Measurements from ENCODE around the gene DNHD1. TPM values are rescaled to one million over a fixed set of nuclear protein-coding genes. Genes with fewer than 3 reads are reported as not detected.

DNHD1 gene
- total RNA-seq, 4 donors from 2014 or later: 1.3 to 11.8 (median 7.7) TPM

GRCh38 chr11:6601041-6601461, 104.0 kb downstream of the DNHD1 start:
- Histone ChIP-seq H3K9me3 (no peaks in the 10 kb centered on the region), H3K36me3 (peaks cover 9 to 60% (median 20%) of the 10 kb centered on the region in 3 donors), H3K27ac (no peak overlapping the region), H3K4me3 (no peak overlapping the region), H3K4me1 (peaks cover 16 to 69% (median 34%) of the 10 kb centered on the region in 3 donors), H3K27me3 (no peaks in the 10 kb centered on the region)
- DNase-seq: no peak
- intact Hi-C loops (cut with DNase I): loop anchor here (5.0 kb wide), 1 partner anchor 81 kb away; the partner anchor contains the start of gene MRPL17
- no peak for TF ChIP-seq CTCF (IDR thresholded peaks at IDR 0.05)
- TF ChIP-seq POLR2A (IDR thresholded peaks at IDR 0.05): no peak
- WGBS, 2 donors: 92 to 100% methylated on average over 5 to 11 of the region's 13 CpGs

DNA sequence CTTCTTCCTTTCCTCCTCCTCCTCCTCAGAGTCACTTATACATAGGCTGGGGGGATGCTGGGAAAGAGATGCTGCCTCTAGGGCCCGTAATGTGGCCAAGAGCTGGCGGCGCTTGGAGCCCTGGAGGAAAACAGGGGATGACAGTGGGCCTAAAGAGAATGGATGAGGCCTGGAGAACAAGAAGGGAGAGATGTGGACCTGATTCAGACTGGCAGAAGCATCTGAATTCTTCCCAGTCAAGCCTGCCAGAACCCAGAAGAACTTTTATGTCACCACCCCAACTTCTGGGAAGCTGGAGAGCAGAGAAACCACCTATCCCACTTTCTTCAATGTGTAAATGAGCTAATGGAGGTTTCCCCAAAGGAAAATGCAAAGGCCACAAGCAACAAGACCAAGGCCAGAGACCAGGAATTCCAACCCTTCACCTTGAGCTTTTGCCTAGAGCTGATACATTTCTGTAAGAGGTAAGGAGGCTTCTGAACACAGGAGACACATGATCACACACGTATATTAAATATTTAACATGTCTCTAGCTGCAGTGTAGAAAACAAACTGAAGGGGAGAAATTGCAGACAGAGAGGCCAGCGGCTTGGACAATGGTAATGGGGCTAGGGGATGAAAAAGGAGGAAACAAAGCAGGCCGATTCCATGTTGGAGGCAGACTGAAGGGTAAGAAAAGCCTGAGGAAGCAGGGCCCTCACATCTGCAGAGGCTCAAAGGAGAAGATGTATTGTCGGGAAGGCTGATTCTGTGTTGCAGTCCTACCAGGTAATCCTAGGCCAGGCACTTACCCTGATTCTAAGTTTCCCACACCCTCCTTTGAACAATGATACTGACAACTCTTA, 105.2 kb downstream of the DNHD1 start:
- H3K27ac ChIP-seq: peak overlapping the region; percentile 4 to 99 (median 92)
- H3K36me3 ChIP-seq: peaks cover 9 to 48% (median 20%) of the 10 kb centered on the region in 3 donors
- TF ChIP-seq POLR2A (IDR thresholded peaks at IDR 0.05) (no peak), CTCF (IDR thresholded peaks at IDR 0.05) (no peak)
- H3K27me3 ChIP-seq: no peaks in the 10 kb centered on the region
- 15 to 44% methylated on average over 4 to 7 of the region's 7 CpGs for WGBS, 2 donors
- no peaks in the 10 kb centered on the region for H3K9me3 ChIP-seq
- no peak for DNase-seq
- H3K4me1 ChIP-seq: peaks cover 22 to 70% (median 44%) of the 10 kb centered on the region in 3 donors
- intact Hi-C loops (cut with DNase I): loop anchor here (5.0 kb wide), 1 partner anchor 80 kb away; the partner anchor contains the start of gene MRPL17
- H3K4me3 ChIP-seq: peak overlapping the region; percentile 81 to 92 (median 86)

- Histone ChIP-seq H3K36me3 (peaks cover 16 to 48% (median 28%) of the 10 kb centered on the region in 3 donors), H3K27ac (peak within 1 kb of the TSS; percentile 90 to 99 (median 96)), H3K4me3 (peak within 1 kb of the TSS; percentile 81 to 92 (median 86)), H3K9me3 (no peaks in the 10 kb centered on the region), H3K4me1 (peaks cover 22 to 76% (median 55%) of the 10 kb centered on the region in 3 donors), H3K27me3 (no peaks in the 10 kb centered on the region)
- TF ChIP-seq POLR2A (IDR thresholded peaks at IDR 0.05) (peak in 2 of 4 donors; percentile 78 to 82), CTCF (IDR thresholded peaks at IDR 0.05) (peak in 4 of 6 experiments; percentile 8 to 65 (median 20))
- intact Hi-C loops (cut with DNase I): loop anchor here (5.0 kb wide), 1 partner anchor 79 kb away; the partner anchor contains the start of gene MRPL17
- peak; percentile 60 for DNase-seq
- 0 to 1% methylated on average over 7 to 17 of the region's 72 CpGs for WGBS, 2 donors
Observed at GRCh38 chr11:6603287-6604080, 106.4 kb downstream of the DNHD1 start, which contains the start of the genes ILK and RRP8. TSS of gene ILK (plus strand) at chr11:6603774. CDS start at chr11:6604272, 498 bp downstream. TSS of gene RRP8 (minus strand) at chr11:6603616. CDS start at chr11:6603502, 114 bp downstream.

DNA sequence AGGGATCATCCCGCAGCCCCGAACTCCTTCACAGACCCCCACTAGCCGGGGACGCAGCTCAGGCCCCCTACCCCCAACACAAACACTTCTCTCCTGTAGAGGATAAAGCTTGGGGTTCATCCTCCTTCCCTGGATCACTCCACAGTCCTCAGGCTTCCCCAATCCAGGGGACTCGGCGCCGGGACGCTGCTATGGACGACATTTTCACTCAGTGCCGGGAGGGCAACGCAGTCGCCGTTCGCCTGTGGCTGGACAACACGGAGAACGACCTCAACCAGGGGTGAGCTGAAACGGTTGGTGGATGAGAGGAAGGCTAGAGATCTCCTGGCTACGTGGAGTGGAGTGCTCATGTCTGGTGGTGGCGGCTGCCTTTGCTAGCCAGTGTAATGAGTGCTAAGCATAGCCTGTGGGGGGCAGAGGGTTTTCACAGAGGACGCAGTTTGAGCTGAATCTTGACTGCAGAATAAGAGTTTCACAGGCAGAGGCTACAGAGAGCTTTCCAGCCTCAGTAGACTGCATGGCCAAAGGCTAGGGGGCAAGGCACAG, 107.1 kb downstream of the DNHD1 start:
- peaks cover 22 to 83% (median 57%) of the 10 kb centered on the region in 3 donors for H3K4me1 ChIP-seq
- peaks cover 20 to 48% (median 34%) of the 10 kb centered on the region in 3 donors for H3K36me3 ChIP-seq
- DNase-seq: no peak
- peak overlapping the region; percentile 81 to 92 (median 86) for H3K4me3 ChIP-seq
- H3K27ac ChIP-seq: peak overlapping the region; percentile 90 to 99 (median 96)
- TF ChIP-seq CTCF (IDR thresholded peaks at IDR 0.05) (peak in 1 of 6 experiments; percentile 10), POLR2A (IDR thresholded peaks at IDR 0.05) (no peak)
- no peaks in the 10 kb centered on the region for H3K27me3 ChIP-seq
- intact Hi-C loops (cut with DNase I): loop anchor here (5.0 kb wide), 1 partner anchor 78 kb away; the partner anchor contains the start of gene MRPL17
- no peaks in the 10 kb centered on the region for H3K9me3 ChIP-seq
- WGBS, 2 donors: 0 to 1% methylated on average over 15 to 17 of the region's 20 CpGs
